Measurements from ENCODE around the gene TMX4.

- TF ChIP-seq CTCF (IDR thresholded peaks at IDR 0.05) (no peak), EP300 (IDR thresholded peaks at IDR 0.05) (no peak), POLR2AphosphoS5 (IDR thresholded peaks at IDR 0.05) (no peak)
Measured at GRCh38 chr20:7933346-7933745, 86.2 kb downstream of the TMX4 start.

Data from suprapubic skin (tissue), 4 donors.